SK-N-SH treated with all-trans-retinoic acid at 6 μM for 48 hours (cell line): ENCODE results near the gene ARHGEF4.

ENCODE experiments used
- ATAC-seq: fragments of 200-7000 bp; cut with Tn5 transposase; 3 replicates; pipeline ENCODE4 v1.9.1; 2020; ENCODE audit warnings: mild to moderate bottlenecking, moderate library complexity
- ARNTL ChIP-seq: fragments of 450-650 bp; formaldehyde crosslinking; IDR thresholded peaks from 2 replicates; pipeline ENCODE4 v1.5.0; 2020; ENCODE audit warnings: low read depth, mild to moderate bottlenecking, moderate library complexity, borderline replicate concordance
- BACH2 ChIP-seq: fragments of 250-450 bp; sonication (Bioruptor Pico); IDR thresholded peaks from 2 replicates; pipeline ENCODE4 v1.9.0; 2021; ENCODE audit warnings: mild to moderate bottlenecking, borderline replicate concordance
- CSDC2 ChIP-seq: fragments of 250-450 bp; sonication (Bioruptor Pico); IDR thresholded peaks from 2 replicates; pipeline ENCODE4 v1.5.0; 2020; ENCODE audit warnings: mild to moderate bottlenecking, moderate library complexity
- ISL1 ChIP-seq: fragments of 250-450 bp; sonication (Bioruptor Pico); IDR thresholded peaks from 2 replicates; pipeline ENCODE4 v2.1.2; 2022; ENCODE audit warnings: mild to moderate bottlenecking, moderate library complexity
- OSR1 ChIP-seq: fragments of 250-450 bp; sonication (Bioruptor Pico); IDR thresholded peaks from 2 replicates; pipeline ENCODE4 v1.8.0; 2022; ENCODE audit warnings: moderate library complexity, mild to moderate bottlenecking, inconsistent platforms
- PPARA ChIP-seq: fragments of 250-450 bp; sonication (Bioruptor Pico); IDR thresholded peaks from 2 replicates; pipeline ENCODE4 v1.5.0; 2020; ENCODE audit warnings: mild to moderate bottlenecking, borderline replicate concordance
- RARB ChIP-seq: fragments of 250-450 bp; sonication (Bioruptor Pico); IDR thresholded peaks from 2 replicates; pipeline ENCODE4 v1.8.0; 2021; ENCODE audit warnings: mild to moderate bottlenecking, moderate library complexity
- SNAI2 ChIP-seq: fragments of 250-450 bp; sonication (Bioruptor Pico); IDR thresholded peaks from 2 replicates; pipeline ENCODE4 v1.5.0; 2020; ENCODE audit warnings: mild to moderate bottlenecking, moderate library complexity
- TCF4 ChIP-seq: fragments of 250-450 bp; sonication (Bioruptor Pico); IDR thresholded peaks from 2 replicates; pipeline ENCODE4 v1.8.0; 2021; ENCODE audit warnings: mild to moderate bottlenecking, moderate library complexity, borderline replicate concordance
- TOX ChIP-seq: fragments of 250-450 bp; sonication (Bioruptor Pico); IDR thresholded peaks from 2 replicates; pipeline ENCODE4 v1.8.0; 2021; ENCODE audit warnings: mild to moderate bottlenecking, moderate library complexity, borderline replicate concordance
- ZC3H10 ChIP-seq: fragments of 250-450 bp; sonication (Bioruptor Pico); IDR thresholded peaks from 2 replicates; pipeline ENCODE4 v1.5.1; 2021; ENCODE audit warnings: mild to moderate bottlenecking, moderate library complexity
- ZFP3 ChIP-seq: fragments of 250-450 bp; sonication (Bioruptor Pico); IDR thresholded peaks from 2 replicates; pipeline ENCODE4 v1.5.0; 2020; ENCODE audit warnings: mild to moderate bottlenecking, moderate library complexity
- ZFP30 ChIP-seq: fragments of 450-650 bp; formaldehyde crosslinking; IDR thresholded peaks from 2 replicates; pipeline ENCODE4 v1.5.0; 2022; ENCODE audit warnings: mild to moderate bottlenecking, moderate library complexity
- ZNF565 ChIP-seq: fragments of 450-650 bp; formaldehyde crosslinking; conservative IDR thresholded peaks from 2 replicates; pipeline ENCODE4 v1.5.0; 2020; ENCODE audit warnings: low read depth, mild to moderate bottlenecking, moderate library complexity
- ZNF70 ChIP-seq: fragments of 450-650 bp; formaldehyde crosslinking; IDR thresholded peaks from 2 replicates; pipeline ENCODE4 v1.5.0; 2020; ENCODE audit warnings: mild to moderate bottlenecking, moderate library complexity
- ZNF8 ChIP-seq: fragments of 450-650 bp; formaldehyde crosslinking; IDR thresholded peaks from 2 replicates; pipeline ENCODE4 v1.5.0; 2020; ENCODE audit warnings: mild to moderate bottlenecking, moderate library complexity
- TF ChIP-seq, protein P1 (sequence below): fragments of 250-450 bp; sonication (Bioruptor Pico); IDR thresholded peaks from 2 replicates; pipeline ENCODE4 v1.5.1; 2020; ENCODE audit warnings: low read depth, mild to moderate bottlenecking, moderate library complexity
- TF ChIP-seq, protein P2 (sequence below): fragments of 250-450 bp; sonication (Bioruptor Pico); IDR thresholded peaks from 2 replicates; pipeline ENCODE4 v1.5.1; 2021; ENCODE audit warnings: mild to moderate bottlenecking, moderate library complexity
- TF ChIP-seq, protein P3 (sequence below): fragments of 250-450 bp; sonication (Bioruptor Pico); IDR thresholded peaks from 2 replicates; pipeline ENCODE4 v1.8.0; 2020; ENCODE audit warnings: mild to moderate bottlenecking, moderate library complexity, borderline replicate concordance
- TF ChIP-seq, protein P4 (sequence below): fragments of 250-450 bp; sonication (Bioruptor Pico); IDR thresholded peaks from 2 replicates; pipeline ENCODE4 v1.8.0; 2021; ENCODE audit warnings: low read depth, mild to moderate bottlenecking, moderate library complexity, borderline replicate concordance
- TF ChIP-seq, protein P5 (sequence below): fragments of 250-450 bp; sonication (Bioruptor Pico); IDR thresholded peaks from 2 replicates; pipeline ENCODE4 v1.5.0; 2020; ENCODE audit warnings: mild to moderate bottlenecking, moderate library complexity

ARHGEF4 gene

DNA sequence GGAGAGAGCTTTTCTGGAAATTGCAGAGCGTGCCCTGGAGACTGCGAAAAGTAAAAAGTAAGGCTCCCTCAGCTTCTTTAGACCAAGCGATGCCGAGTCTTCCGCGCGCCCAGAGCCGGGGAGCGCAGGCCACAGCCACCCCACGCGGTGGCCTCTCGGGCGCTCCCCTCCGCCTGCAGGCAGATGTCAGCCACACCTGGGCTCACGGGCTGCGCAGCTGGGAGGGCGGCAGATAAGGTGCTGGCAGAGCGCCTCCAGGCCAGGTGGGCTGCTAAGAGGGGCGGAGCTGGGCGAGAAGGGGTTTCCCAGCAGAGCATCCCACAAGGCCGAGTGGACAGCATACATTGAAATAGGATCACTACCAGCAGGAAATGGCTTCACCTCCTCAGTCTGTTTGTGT, 81.7 kb downstream of the ARHGEF4 start:
- ATAC-seq = no peak

DNA sequence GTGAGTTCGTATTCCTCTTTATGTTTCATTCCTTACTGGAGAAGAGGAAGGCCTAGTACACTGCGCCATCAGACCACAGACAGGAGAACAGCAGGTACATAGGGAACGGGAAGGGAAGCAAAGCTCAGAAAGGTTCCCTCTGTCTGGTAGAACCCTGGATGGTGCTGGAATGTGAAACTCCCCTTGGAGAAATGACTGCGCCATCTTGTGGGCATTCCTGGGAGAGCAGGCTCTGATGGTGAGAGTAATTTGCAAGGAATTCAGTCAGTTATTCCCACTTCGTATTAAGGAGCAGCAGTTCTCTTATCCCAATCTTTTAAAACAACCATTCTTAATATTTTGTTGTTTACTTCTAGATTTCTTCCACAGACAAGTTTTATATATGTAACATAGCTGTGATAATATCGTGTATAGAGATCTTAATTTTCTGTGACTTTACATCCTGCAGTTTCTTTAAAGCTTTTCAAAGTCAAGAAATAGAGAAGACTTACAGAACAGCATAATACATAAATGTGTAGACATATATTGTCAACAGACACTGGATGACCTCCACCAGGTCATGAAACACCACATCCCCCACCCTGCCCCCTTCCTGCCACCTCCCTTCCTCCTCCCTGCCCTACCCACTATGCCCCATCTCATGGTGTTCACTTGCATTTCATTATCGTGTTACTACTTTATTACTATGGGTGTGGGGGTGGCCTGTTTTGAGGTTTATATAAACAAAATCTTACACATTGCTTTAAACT, 83.9 kb downstream of the ARHGEF4 start:
- ATAC-seq = peak; percentile 92
- TF ChIP-seq RARB (no peak), OSR1 (CRISPR knock-in tag) (no peak), ISL1 (no peak), ARNTL (CRISPR knock-in tag) (no peak), TOX (CRISPR knock-in tag) (no peak), SNAI2 (CRISPR knock-in tag) (no peak), BACH2 (CRISPR knock-in tag) (no peak), ZFP30 (CRISPR knock-in tag) (no peak)
- TF ChIP-seq, protein P1, sequence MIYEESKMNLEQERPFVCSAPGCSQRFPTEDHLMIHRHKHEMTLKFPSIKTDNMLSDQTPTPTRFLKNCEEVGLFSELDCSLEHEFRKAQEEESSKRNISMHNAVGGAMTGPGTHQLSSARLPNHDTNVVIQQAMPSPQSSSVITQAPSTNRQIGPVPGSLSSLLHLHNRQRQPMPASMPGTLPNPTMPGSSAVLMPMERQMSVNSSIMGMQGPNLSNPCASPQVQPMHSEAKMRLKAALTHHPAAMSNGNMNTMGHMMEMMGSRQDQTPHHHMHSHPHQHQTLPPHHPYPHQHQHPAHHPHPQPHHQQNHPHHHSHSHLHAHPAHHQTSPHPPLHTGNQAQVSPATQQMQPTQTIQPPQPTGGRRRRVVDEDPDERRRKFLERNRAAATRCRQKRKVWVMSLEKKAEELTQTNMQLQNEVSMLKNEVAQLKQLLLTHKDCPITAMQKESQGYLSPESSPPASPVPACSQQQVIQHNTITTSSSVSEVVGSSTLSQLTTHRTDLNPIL (CRISPR knock-in tag) = no peak
- TF ChIP-seq, protein P2, sequence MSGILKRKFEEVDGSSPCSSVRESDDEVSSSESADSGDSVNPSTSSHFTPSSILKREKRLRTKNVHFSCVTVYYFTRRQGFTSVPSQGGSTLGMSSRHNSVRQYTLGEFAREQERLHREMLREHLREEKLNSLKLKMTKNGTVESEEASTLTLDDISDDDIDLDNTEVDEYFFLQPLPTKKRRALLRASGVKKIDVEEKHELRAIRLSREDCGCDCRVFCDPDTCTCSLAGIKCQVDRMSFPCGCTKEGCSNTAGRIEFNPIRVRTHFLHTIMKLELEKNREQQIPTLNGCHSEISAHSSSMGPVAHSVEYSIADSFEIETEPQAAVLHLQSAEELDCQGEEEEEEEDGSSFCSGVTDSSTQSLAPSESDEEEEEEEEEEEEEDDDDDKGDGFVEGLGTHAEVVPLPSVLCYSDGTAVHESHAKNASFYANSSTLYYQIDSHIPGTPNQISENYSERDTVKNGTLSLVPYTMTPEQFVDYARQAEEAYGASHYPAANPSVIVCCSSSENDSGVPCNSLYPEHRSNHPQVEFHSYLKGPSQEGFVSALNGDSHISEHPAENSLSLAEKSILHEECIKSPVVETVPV = no peak
- TF ChIP-seq, protein P3, sequence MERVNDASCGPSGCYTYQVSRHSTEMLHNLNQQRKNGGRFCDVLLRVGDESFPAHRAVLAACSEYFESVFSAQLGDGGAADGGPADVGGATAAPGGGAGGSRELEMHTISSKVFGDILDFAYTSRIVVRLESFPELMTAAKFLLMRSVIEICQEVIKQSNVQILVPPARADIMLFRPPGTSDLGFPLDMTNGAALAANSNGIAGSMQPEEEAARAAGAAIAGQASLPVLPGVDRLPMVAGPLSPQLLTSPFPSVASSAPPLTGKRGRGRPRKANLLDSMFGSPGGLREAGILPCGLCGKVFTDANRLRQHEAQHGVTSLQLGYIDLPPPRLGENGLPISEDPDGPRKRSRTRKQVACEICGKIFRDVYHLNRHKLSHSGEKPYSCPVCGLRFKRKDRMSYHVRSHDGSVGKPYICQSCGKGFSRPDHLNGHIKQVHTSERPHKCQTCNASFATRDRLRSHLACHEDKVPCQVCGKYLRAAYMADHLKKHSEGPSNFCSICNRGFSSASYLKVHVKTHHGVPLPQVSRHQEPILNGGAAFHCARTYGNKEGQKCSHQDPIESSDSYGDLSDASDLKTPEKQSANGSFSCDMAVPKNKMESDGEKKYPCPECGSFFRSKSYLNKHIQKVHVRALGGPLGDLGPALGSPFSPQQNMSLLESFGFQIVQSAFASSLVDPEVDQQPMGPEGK (CRISPR knock-in tag) = no peak

More for the DNA sequence above, 81.7 kb downstream of the ARHGEF4 start:
- TF ChIP-seq ZNF70 (no peak), RARB (no peak), TOX (CRISPR knock-in tag) (no peak), ZFP3 (CRISPR knock-in tag) (no peak), ZFP30 (CRISPR knock-in tag) (no peak), ZC3H10 (CRISPR knock-in tag) (no peak), CSDC2 (CRISPR knock-in tag) (no peak), OSR1 (CRISPR knock-in tag) (no peak), ARNTL (CRISPR knock-in tag) (no peak), TCF4 (CRISPR knock-in tag) (no peak), PPARA (no peak), BACH2 (CRISPR knock-in tag) (no peak), ZNF8 (CRISPR knock-in tag) (no peak), ZNF565 (CRISPR knock-in tag) (no peak), SNAI2 (CRISPR knock-in tag) (no peak)
- TF ChIP-seq, protein P4, sequence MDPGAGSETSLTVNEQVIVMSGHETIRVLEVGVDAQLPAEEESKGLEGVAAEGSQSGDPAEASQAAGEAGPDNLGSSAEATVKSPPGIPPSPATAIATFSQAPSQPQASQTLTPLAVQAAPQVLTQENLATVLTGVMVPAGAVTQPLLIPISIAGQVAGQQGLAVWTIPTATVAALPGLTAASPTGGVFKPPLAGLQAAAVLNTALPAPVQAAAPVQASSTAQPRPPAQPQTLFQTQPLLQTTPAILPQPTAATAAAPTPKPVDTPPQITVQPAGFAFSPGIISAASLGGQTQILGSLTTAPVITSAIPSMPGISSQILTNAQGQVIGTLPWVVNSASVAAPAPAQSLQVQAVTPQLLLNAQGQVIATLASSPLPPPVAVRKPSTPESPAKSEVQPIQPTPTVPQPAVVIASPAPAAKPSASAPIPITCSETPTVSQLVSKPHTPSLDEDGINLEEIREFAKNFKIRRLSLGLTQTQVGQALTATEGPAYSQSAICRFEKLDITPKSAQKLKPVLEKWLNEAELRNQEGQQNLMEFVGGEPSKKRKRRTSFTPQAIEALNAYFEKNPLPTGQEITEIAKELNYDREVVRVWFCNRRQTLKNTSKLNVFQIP (CRISPR knock-in tag) = no peak
- TF ChIP-seq, protein P3 (CRISPR knock-in tag) = no peak
- TF ChIP-seq, protein P2 = no peak
- TF ChIP-seq, protein P5, sequence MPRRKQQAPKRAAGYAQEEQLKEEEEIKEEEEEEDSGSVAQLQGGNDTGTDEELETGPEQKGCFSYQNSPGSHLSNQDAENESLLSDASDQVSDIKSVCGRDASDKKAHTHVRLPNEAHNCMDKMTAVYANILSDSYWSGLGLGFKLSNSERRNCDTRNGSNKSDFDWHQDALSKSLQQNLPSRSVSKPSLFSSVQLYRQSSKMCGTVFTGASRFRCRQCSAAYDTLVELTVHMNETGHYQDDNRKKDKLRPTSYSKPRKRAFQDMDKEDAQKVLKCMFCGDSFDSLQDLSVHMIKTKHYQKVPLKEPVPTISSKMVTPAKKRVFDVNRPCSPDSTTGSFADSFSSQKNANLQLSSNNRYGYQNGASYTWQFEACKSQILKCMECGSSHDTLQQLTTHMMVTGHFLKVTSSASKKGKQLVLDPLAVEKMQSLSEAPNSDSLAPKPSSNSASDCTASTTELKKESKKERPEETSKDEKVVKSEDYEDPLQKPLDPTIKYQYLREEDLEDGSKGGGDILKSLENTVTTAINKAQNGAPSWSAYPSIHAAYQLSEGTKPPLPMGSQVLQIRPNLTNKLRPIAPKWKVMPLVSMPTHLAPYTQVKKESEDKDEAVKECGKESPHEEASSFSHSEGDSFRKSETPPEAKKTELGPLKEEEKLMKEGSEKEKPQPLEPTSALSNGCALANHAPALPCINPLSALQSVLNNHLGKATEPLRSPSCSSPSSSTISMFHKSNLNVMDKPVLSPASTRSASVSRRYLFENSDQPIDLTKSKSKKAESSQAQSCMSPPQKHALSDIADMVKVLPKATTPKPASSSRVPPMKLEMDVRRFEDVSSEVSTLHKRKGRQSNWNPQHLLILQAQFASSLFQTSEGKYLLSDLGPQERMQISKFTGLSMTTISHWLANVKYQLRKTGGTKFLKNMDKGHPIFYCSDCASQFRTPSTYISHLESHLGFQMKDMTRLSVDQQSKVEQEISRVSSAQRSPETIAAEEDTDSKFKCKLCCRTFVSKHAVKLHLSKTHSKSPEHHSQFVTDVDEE (CRISPR knock-in tag) = no peak
- TF ChIP-seq, protein P1 (CRISPR knock-in tag) = no peak
